ENCODE results near the gene TAS1R1. TPM values are rescaled to one million over a fixed set of nuclear protein-coding genes. Genes with fewer than 3 reads are reported as not detected.

TAS1R1 gene
- total RNA-seq, 1 experiment from 2014 or later = not detected

GRCh38 chr1:6535214-6535613, 19.9 kb upstream of the TAS1R1 start:
- POLR2A ChIA-PET = interaction anchor here (0.6 kb wide), 2 partner anchors 10 to 164 kb away, joined by 3 to 6 read pairs; no protein-coding TSS in a partner anchor
- TF ChIP-seq SIN3A (IDR thresholded peaks at IDR 0.05; ENCODE audit: borderline replicate concordance, insufficient read depth, low read depth, low read length) = no peak
- no peak for TF ChIP-seq CTCF (IDR thresholded peaks at IDR 0.05)
- TF ChIP-seq POLR2AphosphoS5 (IDR thresholded peaks at IDR 0.05; ENCODE audit: low read depth, low read length) = no peak
- TF ChIP-seq REST (IDR thresholded peaks at IDR 0.05; ENCODE audit: insufficient read depth in 1 of 2, low read depth in 2 of 2, low read length in 1 of 2) = no peak
- no peak for TF ChIP-seq TCF7L2 (IDR thresholded peaks at IDR 0.05; ENCODE audit: low read depth, low read length)
- in situ Hi-C loops (cut with HindIII; ENCODE audit: low pct_unique_long_range_greater_than_20kb, low sequenced_read_pairs) = no loop called here

GRCh38 chr1:6536291-6536690, 18.8 kb upstream of the TAS1R1 start:
- DNase-seq (ENCODE audit: low read depth, low spot score) (no peak), ATAC-seq (no peak)
- H3K4me3 ChIP-seq (ENCODE audit: low read depth in 2 of 2, low read length in 2 of 2) = no peak overlapping the region
- TF ChIP-seq SIN3A (IDR thresholded peaks at IDR 0.05; ENCODE audit: borderline replicate concordance, insufficient read depth, low read depth, low read length) = no peak
- no peak for TF ChIP-seq REST (IDR thresholded peaks at IDR 0.05; ENCODE audit: insufficient read depth in 1 of 2, low read depth in 2 of 2, low read length in 1 of 2)
- no peak for TF ChIP-seq CTCF (IDR thresholded peaks at IDR 0.05)
- no peak for TF ChIP-seq TCF7L2 (IDR thresholded peaks at IDR 0.05; ENCODE audit: low read depth, low read length)
- TF ChIP-seq POLR2AphosphoS5 (IDR thresholded peaks at IDR 0.05; ENCODE audit: low read depth, low read length) = no peak
- in situ Hi-C loops (cut with HindIII; ENCODE audit: low pct_unique_long_range_greater_than_20kb, low sequenced_read_pairs) = no loop called here
- ChIA-PET CTCF (no interaction called here), POLR2A (interaction anchor here (1.0 kb wide), 1 partner anchor 14 kb away, joined by 5 read pairs; no protein-coding TSS in a partner anchor)
- no TSS peak for BruUV-seq (replicated peaks)
- intact Hi-C loops (cut with micrococcal nuclease; ENCODE audit: unreplicated experiment) = no loop called here
- H3K36me3 ChIP-seq (ENCODE audit: control insufficient read depth, insufficient read depth, low read length) = peaks cover 15% of the 10 kb centered on the region
- H3K27ac ChIP-seq (ENCODE audit: low read length) = no peak overlapping the region
- no peaks in the 10 kb centered on the region for H3K27me3 ChIP-seq (ENCODE audit: control insufficient read depth, insufficient read depth, low read length)
- no peaks in the 10 kb centered on the region for H3K4me1 ChIP-seq (ENCODE audit: control insufficient read depth, insufficient read depth, low read length)
- no peaks in the 10 kb centered on the region for H3K9me3 ChIP-seq (ENCODE audit: control insufficient read depth, insufficient read depth, low read depth, low read length)

More at GRCh38 chr1:6535214-6535613, 19.9 kb upstream of the TAS1R1 start:
- DNase-seq (ENCODE audit: low read depth, low spot score) (no peak), ATAC-seq (no peak)
- CTCF ChIA-PET = no interaction called here
- intact Hi-C loops (cut with micrococcal nuclease; ENCODE audit: unreplicated experiment) = no loop called here
- no TSS peak for BruUV-seq (replicated peaks)
- Histone ChIP-seq H3K4me1 (ENCODE audit: control insufficient read depth, insufficient read depth, low read length) (no peaks in the 10 kb centered on the region), H3K4me3 (ENCODE audit: low read depth in 2 of 2, low read length in 2 of 2) (no peak overlapping the region), H3K36me3 (ENCODE audit: control insufficient read depth, insufficient read depth, low read length) (peaks cover 15% of the 10 kb centered on the region), H3K9me3 (ENCODE audit: control insufficient read depth, insufficient read depth, low read depth, low read length) (no peaks in the 10 kb centered on the region), H3K27me3 (ENCODE audit: control insufficient read depth, insufficient read depth, low read length) (no peaks in the 10 kb centered on the region), H3K27ac (ENCODE audit: low read length) (no peak overlapping the region)

All from Panc1 (cell line).